Lung microvascular endothelial cell (primary cell): ENCODE results near the gene CHEK2. TPM values are rescaled to one million over a fixed set of nuclear protein-coding genes. Genes with fewer than 3 reads are reported as not detected.
A peak's percentile ranks its signal among the peaks of the same experiment; 100 is the strongest.
"Not testable (repeated sequence)": the region's sequence is repeated elsewhere in the genome, so short reads cannot be mapped to it uniquely, and the experiment has no call there.

Source experiments
- DNase-seq, 2 donors: peaks; one replicate each; pipeline versions ENCODE4 v3.0.0 to v3.0.0-alpha.2; 2010; ENCODE audit warnings: low read depth in 2 of 2
- total RNA-seq: library from RNA; depleted of rRNA; stranded (reverse); fragments of >200 nt; gene quantifications from 2 replicates; pipeline ENCODE4 v1.2.1, GENCODE V29; 2014

CHEK2 gene
- total RNA-seq, 1 donor from 2014 or later: 6.0 TPM

GRCh38 chr22:28742562-28742962 lies 942 bp upstream of the CHEK2 start:
- DNase-seq: no peak

- no peak for DNase-seq
Observed at GRCh38 chr22:28741200-28741784, 328 bp downstream of the CHEK2 start.

GRCh38 chr22:28738876-28739275 lies 2.7 kb downstream of the CHEK2 start:
- not testable (repeated sequence) for DNase-seq

- DNase-seq: no peak
Observed at GRCh38 chr22:28737701-28738100, 3.9 kb downstream of the CHEK2 start.

- DNase-seq: no peak
Observed at GRCh38 chr22:28736301-28737155, 5.1 kb downstream of the CHEK2 start.

- no peak for DNase-seq
Observed at GRCh38 chr22:28734393-28734792, 7.2 kb downstream of the CHEK2 start.

GRCh38 chr22:28730179-28730578 lies 11.4 kb downstream of the CHEK2 start:
- no peak for DNase-seq

GRCh38 chr22:28728621-28729313 lies 12.9 kb downstream of the CHEK2 start:
- no peak for DNase-seq

- DNase-seq: no peak
Observed at GRCh38 chr22:28728002-28728401, 13.6 kb downstream of the CHEK2 start.

- no peak for DNase-seq
Observed at GRCh38 chr22:28718044-28718443, 23.6 kb downstream of the CHEK2 start.

GRCh38 chr22:28716686-28717085 lies 24.9 kb downstream of the CHEK2 start:
- DNase-seq: no peak

- no peak for DNase-seq
Observed at GRCh38 chr22:28715611-28716010, 26.0 kb downstream of the CHEK2 start.

- peak in 1 of 2 donors; percentile 2 for DNase-seq
Observed at GRCh38 chr22:28714043-28714628, 27.5 kb downstream of the CHEK2 start.

GRCh38 chr22:28711820-28712777 lies 29.5 kb downstream of the CHEK2 start:
- peak in 1 of 2 donors; percentile 44 for DNase-seq

GRCh38 chr22:28711341-28711740 lies 30.3 kb downstream of the CHEK2 start:
- DNase-seq: peak in 1 of 2 donors; percentile 6

- peak; percentile 73 to 84 for DNase-seq
Observed at GRCh38 chr22:28710576-28711191, 30.9 kb downstream of the CHEK2 start.

GRCh38 chr22:28710107-28710506 lies 31.5 kb downstream of the CHEK2 start:
- DNase-seq: peak; percentile 10 to 24

- DNase-seq: no peak
Observed at GRCh38 chr22:28706845-28707244, 34.8 kb downstream of the CHEK2 start.

- no peak for DNase-seq
Observed at GRCh38 chr22:28703436-28703835, 38.2 kb downstream of the CHEK2 start.

GRCh38 chr22:28702891-28703290 lies 38.7 kb downstream of the CHEK2 start:
- no peak for DNase-seq
